ENCODE measurements around the gene NKAPL. TPM values are rescaled to one million over a fixed set of nuclear protein-coding genes. Genes with fewer than 3 reads are reported as not detected.

The NKAPL gene
- total and polyA plus RNA-seq, 2 of the 13 experiments (the other 11 are each of a cell fraction or from before 2014, with no cell fraction given): not detected

- TF ChIP-seq CC2D1A (CRISPR knock-in tag; IDR thresholded peaks at IDR 0.05) (no peak), KDM5A (IDR thresholded peaks at IDR 0.05; ENCODE audit: borderline replicate concordance, low read length) (peak; percentile 94), HNRNPH1 (optimal IDR thresholded peaks at IDR 0.05; ENCODE audit: low read depth, low read length) (no peak), LRRFIP1 (CRISPR knock-in tag; conservative IDR thresholded peaks at IDR 0.05) (0 out of 2 replicates have a peak, but pooled peaks have one; percentile 40), TEAD2 (CRISPR knock-in tag; IDR thresholded peaks at IDR 0.05) (no peak), SP2 (CRISPR knock-in tag; IDR thresholded peaks at IDR 0.05) (no peak), STAT6 (CRISPR knock-in tag; IDR thresholded peaks at IDR 0.05; ENCODE audit: borderline replicate concordance) (no peak), SAP130 (CRISPR knock-in tag; IDR thresholded peaks at IDR 0.05; ENCODE audit: low read depth) (peak; percentile 95), ZNF564 (CRISPR knock-in tag; IDR thresholded peaks at IDR 0.05) (no peak; the same call in 1 of the 2 replicates), ZNF496 (CRISPR knock-in tag; IDR thresholded peaks at IDR 0.05; ENCODE audit: insufficient replicate concordance) (no peak), NFE2 (CRISPR knock-in tag; IDR thresholded peaks at IDR 0.05) (peak; percentile 23; the same call in 1 of the 2 replicates), ZKSCAN8 (CRISPR knock-in tag; IDR thresholded peaks at IDR 0.05; ENCODE audit: borderline replicate concordance) (peak; percentile 82; the same call in 1 of the 2 replicates), ZBTB33 (CRISPR knock-in tag; IDR thresholded peaks at IDR 0.05) (no peak), ZNF780A (CRISPR knock-in tag; IDR thresholded peaks at IDR 0.05) (no peak), EZH2 (conservative IDR thresholded peaks at IDR 0.05; ENCODE audit: low read depth, low read length) (no peak), ZNF670 (CRISPR knock-in tag; IDR thresholded peaks at IDR 0.05; ENCODE audit: borderline replicate concordance) (peak; percentile 89; the same call in 1 of the 2 replicates), KLF6 (CRISPR knock-in tag; IDR thresholded peaks at IDR 0.05) (peak; percentile 97), BRCA1 (CRISPR knock-in tag; IDR thresholded peaks at IDR 0.05) (peak; percentile 79; the same call in 1 of the 2 replicates), ZNF768 (CRISPR knock-in tag; IDR thresholded peaks at IDR 0.05) (peak; percentile 84), ZNF737 (CRISPR knock-in tag; IDR thresholded peaks at IDR 0.05; ENCODE audit: borderline replicate concordance) (peak; percentile 67), SMAD1 (CRISPR knock-in tag; IDR thresholded peaks at IDR 0.05; ENCODE audit: borderline replicate concordance, low read depth) (peak; percentile 81; the same call in 1 of the 2 replicates), SMAD9 (CRISPR knock-in tag; IDR thresholded peaks at IDR 0.05) (peak; percentile 59; the same call in 1 of the 2 replicates), HMG20B (CRISPR knock-in tag; conservative IDR thresholded peaks at IDR 0.05) (peak; percentile 55), ZNF550 (CRISPR knock-in tag; IDR thresholded peaks at IDR 0.05; ENCODE audit: borderline replicate concordance) (peak; percentile 86; the same call in 1 of the 2 replicates)
Measured at GRCh38 chr6:28266962-28267694, 8.0 kb downstream of the NKAPL start, which contains the start of gene ZSCAN26 (continued).

Data from HepG2 (cell line).